Activated CD4-positive, alpha-beta T cell treated with anti-CD3 and anti-CD28 coated beads, Interleukin-2, amount 50 U/mL, for 24 hours (primary cell): ENCODE measurements around the gene MBD1.
"Not testable (repeated sequence)": the region's sequence is repeated elsewhere in the genome, so short reads cannot be mapped to it uniquely, and the experiment has no call there.

Experiments
- DNase-seq, 2 donors: peaks; one replicate each; pipeline ENCODE4 v3.0.0-alpha.2; 2020; ENCODE audit warnings: low read depth in 1 of 2, low spot score in 1 of 2

MBD1 gene

GRCh38 chr18:50281295-50281971, at the start of gene MBD1:
MBD1 (minus strand) TSS chr18:50281523; CDS start chr18:50279992, 1,531 bp downstream.
- peak; percentile 93 to 96 for DNase-seq

- DNase-seq = no peak
Observed at GRCh38 chr18:50330176-50330575, 48.9 kb upstream of the MBD1 start.

- no peak for DNase-seq
Observed at GRCh38 chr18:50327983-50328382, 46.7 kb upstream of the MBD1 start.

GRCh38 chr18:50320719-50321118, 39.4 kb upstream of the MBD1 start:
- DNase-seq = no peak

GRCh38 chr18:50315100-50315871, 34.0 kb upstream of the MBD1 start:
- no peak for DNase-seq

GRCh38 chr18:50313873-50314460, 32.6 kb upstream of the MBD1 start:
- DNase-seq = no peak

GRCh38 chr18:50313031-50313607, 31.8 kb upstream of the MBD1 start:
- DNase-seq = no peak

GRCh38 chr18:50312296-50313030, 31.1 kb upstream of the MBD1 start:
- DNase-seq = no peak

- DNase-seq = no peak
Observed at GRCh38 chr18:50311650-50312049, 30.3 kb upstream of the MBD1 start.

- DNase-seq = no peak
Observed at GRCh38 chr18:50310080-50310479, 28.8 kb upstream of the MBD1 start.

GRCh38 chr18:50308851-50309250, 27.5 kb upstream of the MBD1 start:
- DNase-seq = not testable (repeated sequence)

GRCh38 chr18:50307738-50308470, 26.6 kb upstream of the MBD1 start:
- peak; percentile 68 to 88 for DNase-seq

- DNase-seq = no peak
Observed at GRCh38 chr18:50307400-50307737, 26.0 kb upstream of the MBD1 start.

- no peak for DNase-seq
Observed at GRCh38 chr18:50306944-50307343, 25.6 kb upstream of the MBD1 start.

GRCh38 chr18:50301074-50301473, 19.8 kb upstream of the MBD1 start:
- no peak for DNase-seq

- DNase-seq = no peak
Observed at GRCh38 chr18:50299626-50300388, 18.5 kb upstream of the MBD1 start.

GRCh38 chr18:50298443-50299284, 17.3 kb upstream of the MBD1 start:
- no peak for DNase-seq

GRCh38 chr18:50297621-50298442, 16.5 kb upstream of the MBD1 start:
- DNase-seq = peak in 1 of 2 donors; percentile 49
